NCI-H1930 (cell line): ENCODE results near the gene CPZ.
"Not testable (repeated sequence)": the region's sequence is repeated elsewhere in the genome, so short reads cannot be mapped to it uniquely, and the experiment has no call there.

Source experiments
- DNase-seq, 2 experiments: peaks; one replicate each; lab custom pipeline; 2025; lab: John Stamatoyannopoulos, UW

The CPZ gene

GRCh38 chr4:8610858-8611616 is 18.5 kb downstream of the CPZ start:
- no peak for DNase-seq

GRCh38 chr4:8612646-8613045 is 20.1 kb downstream of the CPZ start:
- DNase-seq, result no peak

DNA sequence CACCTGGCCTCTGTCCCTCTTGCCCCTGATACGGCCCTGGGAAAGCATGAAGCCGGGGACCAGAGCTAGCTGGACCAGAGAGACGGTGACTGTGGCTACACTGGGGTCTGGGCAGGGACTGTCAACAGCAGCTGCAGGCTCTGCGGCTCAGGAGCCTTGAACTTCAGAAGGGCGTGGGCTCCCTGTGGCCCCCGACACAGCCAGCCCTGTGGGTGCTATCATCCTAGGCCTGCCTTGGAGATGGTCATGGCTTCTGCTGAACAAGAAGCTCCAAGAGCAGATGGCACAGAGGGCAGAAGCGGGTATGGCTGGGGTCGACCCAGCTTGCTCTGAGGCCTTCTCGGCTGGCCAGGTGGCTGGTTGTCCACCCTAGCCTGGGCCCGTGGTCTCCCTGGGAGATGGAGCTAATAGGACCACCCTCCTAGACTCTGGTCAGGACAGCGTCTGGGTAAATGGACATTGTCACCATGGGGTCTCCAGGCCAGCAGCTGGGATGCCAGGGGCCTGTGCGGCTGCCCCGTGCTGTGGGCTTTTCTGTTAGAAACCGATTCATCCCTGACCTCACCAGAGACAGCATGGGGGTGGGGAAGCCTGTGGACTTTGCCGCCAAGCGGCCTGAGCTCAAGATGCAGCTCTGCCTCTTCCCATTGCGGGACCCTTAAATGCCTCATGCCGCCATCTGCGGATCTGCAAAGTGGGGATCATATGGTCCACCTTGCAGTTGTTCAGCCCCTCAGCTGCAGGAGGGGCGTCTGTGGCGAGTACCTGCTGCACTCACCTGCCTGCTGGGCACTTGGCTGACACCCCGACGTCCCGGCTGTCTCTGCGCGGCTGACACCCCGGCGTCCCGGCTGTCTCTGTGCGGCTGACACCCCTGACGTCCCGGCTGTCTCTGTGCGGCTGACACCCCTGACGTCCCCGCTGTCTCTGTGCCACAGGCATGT is 21.1 kb downstream of the CPZ start:
- no peak for DNase-seq

- DNase-seq, result no peak
Observed at GRCh38 chr4:8614365-8615193, 22.0 kb downstream of the CPZ start.

GRCh38 chr4:8615366-8615765 is 22.8 kb downstream of the CPZ start:
- no peak for DNase-seq

DNA sequence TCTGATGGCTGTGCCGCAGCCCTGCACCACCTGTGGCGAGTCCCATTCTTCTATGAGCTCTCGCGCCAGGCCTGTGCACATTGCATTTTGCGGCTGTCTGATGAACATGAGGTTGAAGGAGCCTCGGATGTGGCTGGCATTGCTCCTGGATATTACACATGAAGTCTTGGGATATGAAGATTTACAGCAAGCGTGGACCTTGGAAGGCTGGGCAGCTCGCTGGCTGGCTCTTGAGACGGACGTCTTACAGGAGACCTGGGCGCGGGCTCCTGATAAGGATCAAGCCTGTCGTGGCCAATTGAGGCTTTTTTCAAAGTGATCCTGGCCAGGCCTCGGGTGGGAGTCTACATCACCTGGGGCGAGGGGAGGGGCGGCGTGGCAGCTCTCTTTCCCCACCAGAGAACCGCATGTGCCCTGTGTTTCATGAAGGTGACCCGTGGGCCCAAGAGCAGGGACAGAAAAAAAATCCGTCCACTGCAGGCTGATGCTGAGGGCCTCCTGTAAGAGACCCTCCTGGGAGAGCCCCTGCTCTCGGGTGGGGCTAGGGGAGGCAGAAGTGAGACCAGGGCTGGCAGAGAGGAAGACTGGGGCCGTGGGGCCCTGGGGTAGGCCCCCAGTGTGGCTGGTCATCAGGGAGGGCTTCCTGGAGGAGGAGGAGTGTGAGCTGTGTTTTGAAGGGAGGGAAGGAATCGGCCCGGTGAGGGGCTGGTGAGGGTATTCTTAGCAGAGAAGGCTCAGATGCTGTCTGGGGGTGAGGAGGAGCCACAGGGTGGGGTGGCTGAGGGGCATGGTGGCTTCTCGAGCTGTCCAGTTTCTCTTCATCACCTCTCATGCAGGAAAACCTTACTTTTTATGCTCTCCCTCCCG is 23.6 kb downstream of the CPZ start:
- DNase-seq, result no peak

DNA sequence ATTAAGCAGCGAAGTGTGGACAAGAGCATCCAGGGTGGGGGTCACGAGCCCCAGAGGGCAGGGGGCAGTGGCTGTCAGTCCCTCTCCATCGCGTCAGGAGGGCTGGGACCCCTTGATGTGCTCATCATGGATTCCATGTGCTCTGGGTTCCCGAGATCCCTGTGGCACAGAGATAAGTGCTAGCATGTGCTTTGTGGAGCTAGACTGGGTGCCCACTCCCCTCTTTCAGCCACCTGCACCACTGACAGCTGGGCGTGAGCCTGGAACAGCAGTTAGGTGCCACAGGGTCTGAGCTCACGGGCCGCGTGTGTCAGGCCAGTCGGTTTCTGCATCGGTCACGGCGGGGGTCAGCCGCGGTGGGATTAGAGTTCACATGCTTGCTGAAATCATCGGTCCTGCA is 24.3 kb downstream of the CPZ start:
- no peak for DNase-seq

GRCh38 chr4:8617486-8618040 is 25.0 kb downstream of the CPZ start:
- no peak for DNase-seq

DNA sequence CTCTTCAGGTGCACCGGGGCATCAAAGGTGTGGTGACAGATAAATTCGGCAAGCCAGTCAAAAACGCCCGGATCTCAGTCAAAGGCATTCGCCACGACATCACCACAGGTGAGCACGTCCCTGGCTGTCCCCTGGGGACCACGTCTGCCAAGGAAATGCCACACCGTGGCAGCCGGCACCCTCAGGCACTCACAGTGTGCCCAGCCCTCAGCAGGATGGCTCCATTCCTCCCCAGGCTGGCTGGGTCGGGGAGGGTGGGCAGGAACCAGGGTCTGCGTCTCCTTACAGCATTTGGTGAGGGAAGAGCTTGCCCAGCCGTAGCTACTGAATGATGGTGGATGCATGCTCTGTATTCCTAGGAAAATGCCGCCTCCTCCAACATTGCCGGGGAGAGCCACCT is 25.9 kb downstream of the CPZ start:
- no peak for DNase-seq

DNA sequence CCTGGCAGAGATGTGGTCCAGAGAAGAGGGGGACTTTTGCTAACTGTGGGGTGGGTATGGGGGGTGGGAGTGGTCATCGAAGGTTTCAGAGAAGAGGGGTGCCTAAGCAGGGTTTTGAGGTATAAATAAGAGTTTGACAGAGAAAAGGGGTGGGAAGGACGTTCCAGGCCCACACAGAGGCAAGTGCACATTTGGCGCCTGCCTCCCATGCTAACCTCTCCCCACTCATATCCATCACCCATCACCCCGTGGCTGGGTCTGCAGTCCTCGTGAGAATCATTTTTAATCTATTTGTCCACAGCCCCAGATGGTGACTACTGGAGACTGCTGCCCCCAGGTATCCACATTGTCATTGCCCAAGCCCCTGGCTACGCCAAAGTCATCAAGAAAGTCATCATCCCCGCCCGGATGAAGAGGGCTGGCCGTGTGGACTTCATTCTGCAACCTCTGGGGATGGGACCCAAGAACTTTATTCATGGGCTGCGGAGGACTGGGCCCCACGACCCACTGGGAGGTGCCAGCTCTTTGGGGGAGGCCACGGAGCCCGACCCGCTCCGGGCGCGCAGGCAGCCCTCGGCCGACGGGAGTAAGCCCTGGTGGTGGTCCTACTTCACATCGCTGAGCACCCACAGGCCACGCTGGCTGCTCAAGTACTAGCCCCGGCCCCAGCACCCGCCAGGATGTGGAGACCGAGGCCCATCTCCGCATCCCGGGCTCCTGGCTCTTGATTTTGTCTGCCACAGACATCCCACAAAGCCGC is 26.6 kb downstream of the CPZ start:
- DNase-seq, result no peak

- DNase-seq, result not testable (repeated sequence)
Observed at GRCh38 chr4:8621135-8621534, 28.6 kb downstream of the CPZ start.

DNA sequence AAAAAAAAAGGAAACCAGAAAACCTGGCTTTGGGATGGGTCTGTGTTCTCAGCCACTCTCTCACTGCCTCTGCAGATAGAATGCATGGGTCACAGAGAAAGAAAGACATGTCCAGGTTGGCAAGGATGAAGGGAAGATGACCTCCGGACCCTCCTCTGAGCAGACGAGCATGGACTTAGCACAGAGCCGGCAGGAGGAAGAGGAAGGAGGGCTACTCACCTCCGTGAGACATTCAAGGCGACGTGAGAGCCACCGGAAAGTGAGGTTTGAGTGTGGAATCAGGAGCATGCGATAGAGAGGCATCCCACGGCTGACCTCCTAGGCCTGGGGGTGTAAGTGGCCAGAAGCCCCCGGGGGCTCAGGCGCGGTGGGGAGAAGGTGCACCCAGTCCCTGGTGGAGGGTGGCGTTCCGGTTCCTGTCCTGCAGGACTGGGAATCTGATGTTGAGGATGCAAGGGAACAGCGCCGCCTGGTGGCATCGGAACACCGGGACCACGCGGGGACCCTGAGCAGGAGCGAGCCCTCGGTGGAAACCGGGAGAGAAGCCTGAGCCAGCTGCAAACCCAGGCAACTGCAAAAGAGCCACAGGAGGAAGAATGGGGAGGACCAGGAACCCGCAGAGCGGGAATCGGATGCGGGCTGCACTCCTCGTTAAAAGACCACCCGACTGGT is 32.2 kb downstream of the CPZ start:
- not testable (repeated sequence) for DNase-seq

DNA sequence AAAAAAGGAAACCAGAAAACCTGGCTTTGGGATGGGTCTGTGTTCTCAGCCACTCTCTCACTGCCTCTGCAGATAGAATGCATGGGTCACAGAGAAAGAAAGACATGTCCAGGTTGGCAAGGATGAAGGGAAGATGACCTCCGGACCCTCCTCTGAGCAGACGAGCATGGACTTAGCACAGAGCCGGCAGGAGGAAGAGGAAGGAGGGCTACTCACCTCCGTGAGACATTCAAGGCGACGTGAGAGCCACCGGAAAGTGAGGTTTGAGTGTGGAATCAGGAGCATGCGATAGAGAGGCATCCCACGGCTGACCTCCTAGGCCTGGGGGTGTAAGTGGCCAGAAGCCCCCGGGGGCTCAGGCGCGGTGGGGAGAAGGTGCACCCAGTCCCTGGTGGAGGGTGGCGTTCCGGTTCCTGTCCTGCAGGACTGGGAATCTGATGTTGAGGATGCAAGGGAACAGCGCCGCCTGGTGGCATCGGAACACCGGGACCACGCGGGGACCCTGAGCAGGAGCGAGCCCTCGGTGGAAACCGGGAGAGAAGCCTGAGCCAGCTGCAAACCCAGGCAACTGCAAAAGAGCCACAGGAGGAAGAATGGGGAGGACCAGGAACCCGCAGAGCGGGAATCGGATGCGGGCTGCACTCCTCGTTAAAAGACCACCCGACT is 37.8 kb downstream of the CPZ start:
- DNase-seq, result not testable (repeated sequence)

GRCh38 chr4:8631896-8632295 is 39.3 kb downstream of the CPZ start:
- not testable (repeated sequence) for DNase-seq

- DNase-seq, result not testable (repeated sequence)
Observed at GRCh38 chr4:8634773-8635172, 42.2 kb downstream of the CPZ start.

DNA sequence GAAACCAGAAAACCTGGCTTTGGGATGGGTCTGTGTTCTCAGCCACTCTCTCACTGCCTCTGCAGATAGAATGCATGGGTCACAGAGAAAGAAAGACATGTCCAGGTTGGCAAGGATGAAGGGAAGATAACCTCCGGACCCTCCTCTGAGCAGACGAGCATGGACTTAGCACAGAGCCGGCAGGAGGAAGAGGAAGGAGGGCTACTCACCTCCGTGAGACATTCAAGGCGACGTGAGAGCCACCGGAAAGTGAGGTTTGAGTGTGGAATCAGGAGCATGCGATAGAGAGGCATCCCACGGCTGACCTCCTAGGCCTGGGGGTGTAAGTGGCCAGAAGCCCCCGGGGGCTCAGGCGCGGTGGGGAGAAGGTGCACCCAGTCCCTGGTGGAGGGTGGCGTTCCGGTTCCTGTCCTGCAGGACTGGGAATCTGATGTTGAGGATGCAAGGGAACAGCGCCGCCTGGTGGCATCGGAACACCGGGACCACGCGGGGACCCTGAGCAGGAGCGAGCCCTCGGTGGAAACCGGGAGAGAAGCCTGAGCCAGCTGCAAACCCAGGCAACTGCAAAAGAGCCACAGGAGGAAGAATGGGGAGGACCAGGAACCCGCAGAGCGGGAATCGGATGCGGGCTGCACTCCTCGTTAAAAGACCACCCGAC is 43.5 kb downstream of the CPZ start:
- not testable (repeated sequence) for DNase-seq

GRCh38 chr4:8637456-8637984 is 45.0 kb downstream of the CPZ start:
- DNase-seq, result no peak

- DNase-seq, result no peak
Observed at GRCh38 chr4:8639021-8639420, 46.5 kb downstream of the CPZ start.
